HG03025 (cell line): ENCODE results near the gene SNX5.
A peak's percentile ranks its signal among the peaks of the same experiment; 100 is the strongest.

Source experiments
- ATAC-seq: cut with Tn5 transposase; IDR thresholded peaks from one replicate; pipeline ENCODE4 v1.9.1; 2021; ENCODE audit warnings: mild to moderate bottlenecking, moderate library complexity; ENCODE audit not compliant: unreplicated experiment, low FRiP score

SNX5 gene

GRCh38 chr20:17993546-17993945 lies 25.0 kb upstream of the SNX5 start:
- ATAC-seq = no peak

DNA sequence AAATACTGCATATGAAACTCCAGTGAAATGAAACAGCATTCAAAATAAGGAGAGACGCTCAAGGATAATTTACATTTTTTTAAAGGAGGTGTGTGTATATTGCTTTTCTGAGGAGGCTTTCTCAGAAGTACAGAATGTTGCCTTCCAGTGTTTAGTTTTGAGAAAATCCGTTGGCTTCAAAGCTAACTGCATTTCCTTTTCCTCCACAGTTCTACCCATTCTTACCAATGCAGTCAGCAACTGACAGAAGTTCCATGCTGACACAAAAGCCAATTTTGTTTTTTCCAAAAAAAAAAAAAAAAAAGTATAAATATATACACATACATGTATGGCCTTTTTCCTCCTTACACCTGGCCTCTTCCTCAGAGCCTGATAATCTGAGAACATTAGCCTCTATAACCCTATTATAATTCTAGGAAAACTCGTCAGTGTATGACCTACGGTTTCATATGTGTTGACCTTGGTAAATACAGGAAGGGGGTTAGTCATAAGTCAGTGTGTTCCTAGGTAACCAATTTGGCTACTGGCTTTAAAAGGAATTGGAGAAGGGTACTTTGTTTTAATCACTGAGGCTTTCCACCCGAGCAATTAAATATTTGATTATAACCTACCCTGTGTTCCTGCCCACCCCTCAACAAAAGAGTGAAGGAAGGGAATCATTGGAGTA lies 24.4 kb upstream of the SNX5 start:
- no peak for ATAC-seq

GRCh38 chr20:17992224-17992637 lies 23.6 kb upstream of the SNX5 start:
- ATAC-seq = no peak

DNA sequence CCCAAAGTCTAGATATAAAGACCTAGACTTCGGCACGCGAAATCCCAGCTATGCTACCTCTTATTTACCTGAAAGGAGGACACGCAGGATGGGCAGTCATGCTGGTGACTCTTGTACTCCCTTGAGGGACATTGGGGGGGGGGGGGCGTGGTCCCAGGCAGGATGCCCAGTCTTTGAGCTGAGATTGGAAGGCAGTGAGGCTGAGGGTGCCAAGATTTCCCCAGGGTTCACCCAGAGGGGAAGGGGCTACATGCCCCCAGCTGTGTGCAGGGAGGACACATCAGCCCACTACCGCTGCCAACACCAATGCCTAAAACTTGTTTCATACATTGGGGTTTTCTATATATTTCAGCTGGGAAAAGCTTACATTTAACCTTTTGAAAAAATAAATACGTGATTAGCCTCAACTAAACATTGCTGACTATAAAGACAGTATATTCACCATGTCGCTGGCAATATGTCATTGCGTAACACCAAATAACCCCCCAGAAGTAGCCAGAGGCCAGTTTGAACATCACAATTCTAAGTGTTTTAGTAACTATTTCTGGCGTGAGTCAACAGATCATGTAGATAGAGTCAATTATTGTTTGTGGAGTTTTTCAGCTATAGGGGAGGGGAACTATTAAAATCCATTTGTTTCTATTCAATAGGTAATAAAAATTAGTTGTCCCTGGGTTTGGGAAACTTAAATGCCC lies 21.8 kb upstream of the SNX5 start:
- ATAC-seq = no peak

GRCh38 chr20:17987988-17988387 lies 19.4 kb upstream of the SNX5 start:
- no peak for ATAC-seq

- ATAC-seq = no peak
Measured at GRCh38 chr20:17985388-17986018, 16.9 kb upstream of the SNX5 start.

DNA sequence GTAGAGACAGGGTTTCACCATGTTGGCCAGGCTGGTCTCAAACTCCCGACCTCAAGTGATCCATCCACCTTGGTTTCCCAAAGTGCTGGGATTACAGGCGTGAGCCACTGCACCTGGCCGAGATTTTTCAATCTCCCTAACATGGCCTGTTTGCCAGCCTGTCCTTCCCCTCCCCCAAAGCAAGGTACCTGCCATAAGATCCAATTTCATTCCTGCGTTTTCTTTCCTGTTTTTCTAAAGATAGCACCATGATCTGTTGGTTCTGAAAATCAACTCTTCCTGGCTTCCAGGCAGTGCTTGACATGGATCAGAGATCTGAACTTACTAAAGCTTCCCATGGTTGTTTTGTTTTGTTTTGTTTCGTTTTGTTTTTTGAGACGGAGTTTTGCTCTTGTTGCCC lies 7.7 kb upstream of the SNX5 start:
- ATAC-seq = no peak

- ATAC-seq = no peak
Measured at GRCh38 chr20:17972121-17972520, 3.5 kb upstream of the SNX5 start.

GRCh38 chr20:17971300-17972013 lies 2.9 kb upstream of the SNX5 start:
- no peak for ATAC-seq

- no peak for ATAC-seq
Measured at GRCh38 chr20:17969884-17970409, 1.4 kb upstream of the SNX5 start.

- no peak for ATAC-seq
Measured at GRCh38 chr20:17969278-17969883, 787 bp upstream of the SNX5 start.

DNA sequence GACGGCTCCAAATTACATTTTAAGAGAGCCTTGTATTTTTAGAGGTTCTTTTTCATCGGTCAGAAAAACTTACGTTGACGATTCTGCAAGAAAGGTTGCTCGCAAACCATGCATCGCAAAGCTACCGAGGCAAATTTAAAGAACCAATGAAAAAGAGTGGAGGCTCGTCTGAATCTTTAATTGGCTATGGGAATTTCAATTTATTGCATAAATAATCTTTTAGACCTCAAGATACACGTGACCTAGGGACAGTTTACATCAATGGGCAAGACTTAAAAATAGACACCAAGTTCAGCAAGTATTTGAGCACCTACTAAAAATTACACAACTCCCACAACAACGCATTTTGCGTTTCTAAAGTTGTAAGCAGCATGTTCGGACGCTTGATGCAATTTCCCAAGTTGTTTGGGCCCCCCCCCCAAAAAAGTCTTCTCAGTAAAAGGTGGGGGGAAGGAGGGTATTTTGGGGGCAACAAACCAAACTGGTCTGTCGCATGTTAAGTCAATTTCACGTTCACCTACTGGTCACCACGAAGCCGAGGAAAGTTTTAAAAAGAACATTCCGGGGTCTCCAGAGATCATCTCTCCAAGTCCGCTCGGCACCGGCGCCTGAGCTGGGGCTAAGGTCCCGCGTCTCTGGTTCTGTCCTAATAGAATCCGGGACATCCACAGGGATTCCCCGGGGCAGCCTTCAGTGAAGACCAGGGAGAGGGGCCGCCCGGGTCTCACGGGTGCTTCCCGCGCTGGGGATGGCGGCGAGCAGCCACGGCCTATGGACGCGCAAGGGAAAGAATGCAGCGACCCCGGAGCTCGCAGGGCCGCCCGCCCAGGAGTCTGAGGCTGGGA lies 851 bp downstream of the SNX5 start:
- ATAC-seq = peak; percentile 3

DNA sequence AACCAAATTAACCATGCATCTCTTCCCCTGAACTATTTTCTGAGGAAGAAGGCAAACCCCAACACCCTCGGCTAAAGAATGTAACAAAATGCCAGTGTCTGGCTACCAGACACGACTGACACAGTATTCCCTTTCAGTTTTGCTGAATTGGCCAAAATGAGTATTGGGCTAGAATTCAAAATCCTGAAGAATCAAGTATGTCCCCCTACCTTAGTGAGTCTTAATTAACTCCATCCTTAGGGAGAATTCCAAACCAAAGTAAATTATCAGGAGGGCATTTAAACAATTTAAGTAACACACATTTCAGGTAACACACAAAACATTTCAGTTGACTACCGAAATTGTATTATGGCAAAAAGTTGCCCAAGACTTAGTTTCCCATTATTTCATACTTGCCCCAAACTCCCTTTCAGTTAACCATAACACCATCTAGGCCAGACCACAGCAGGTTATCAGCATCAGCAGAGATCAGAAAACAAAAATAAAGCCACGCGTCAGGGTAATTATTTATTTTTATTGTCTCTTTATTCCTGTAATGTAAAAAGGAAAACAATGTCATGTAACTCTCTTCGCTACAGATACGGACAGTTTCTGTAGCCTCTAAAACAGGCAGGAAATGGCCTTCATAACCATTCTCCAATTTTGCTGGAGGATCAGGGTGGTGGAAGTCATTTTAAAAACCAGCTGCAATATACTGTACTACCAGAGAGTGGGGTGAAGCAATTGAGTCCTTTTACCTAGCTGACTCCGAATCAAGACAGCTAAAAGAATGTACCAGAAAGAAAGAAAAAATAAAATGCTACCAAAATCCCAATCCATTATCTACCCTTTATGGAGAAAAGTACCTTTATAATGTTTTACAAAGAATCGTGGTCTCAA lies 1.9 kb downstream of the SNX5 start:
- ATAC-seq = no peak

GRCh38 chr20:17965042-17965697 lies 3.4 kb downstream of the SNX5 start:
- ATAC-seq = no peak

- no peak for ATAC-seq
Measured at GRCh38 chr20:17964632-17965031, 4.0 kb downstream of the SNX5 start.

DNA sequence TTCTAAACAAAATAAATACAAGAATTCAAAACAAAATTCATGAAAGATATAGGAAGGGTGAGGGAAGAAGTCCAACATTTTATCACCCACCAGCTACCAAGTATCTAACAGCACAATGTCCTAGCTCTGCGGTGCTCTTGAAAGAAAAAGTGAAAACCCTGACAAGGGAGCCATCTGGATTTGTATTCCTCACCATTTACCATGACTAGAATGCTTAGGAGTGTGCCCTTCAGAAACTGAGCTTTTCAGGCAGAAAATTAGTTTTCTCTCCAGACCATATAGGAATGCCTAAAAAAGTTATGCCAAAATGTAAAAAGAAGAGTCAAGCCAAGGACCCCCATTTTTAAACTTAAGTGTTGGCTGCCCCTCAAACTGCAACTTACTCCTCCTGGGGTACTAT lies 4.5 kb downstream of the SNX5 start:
- ATAC-seq = no peak

DNA sequence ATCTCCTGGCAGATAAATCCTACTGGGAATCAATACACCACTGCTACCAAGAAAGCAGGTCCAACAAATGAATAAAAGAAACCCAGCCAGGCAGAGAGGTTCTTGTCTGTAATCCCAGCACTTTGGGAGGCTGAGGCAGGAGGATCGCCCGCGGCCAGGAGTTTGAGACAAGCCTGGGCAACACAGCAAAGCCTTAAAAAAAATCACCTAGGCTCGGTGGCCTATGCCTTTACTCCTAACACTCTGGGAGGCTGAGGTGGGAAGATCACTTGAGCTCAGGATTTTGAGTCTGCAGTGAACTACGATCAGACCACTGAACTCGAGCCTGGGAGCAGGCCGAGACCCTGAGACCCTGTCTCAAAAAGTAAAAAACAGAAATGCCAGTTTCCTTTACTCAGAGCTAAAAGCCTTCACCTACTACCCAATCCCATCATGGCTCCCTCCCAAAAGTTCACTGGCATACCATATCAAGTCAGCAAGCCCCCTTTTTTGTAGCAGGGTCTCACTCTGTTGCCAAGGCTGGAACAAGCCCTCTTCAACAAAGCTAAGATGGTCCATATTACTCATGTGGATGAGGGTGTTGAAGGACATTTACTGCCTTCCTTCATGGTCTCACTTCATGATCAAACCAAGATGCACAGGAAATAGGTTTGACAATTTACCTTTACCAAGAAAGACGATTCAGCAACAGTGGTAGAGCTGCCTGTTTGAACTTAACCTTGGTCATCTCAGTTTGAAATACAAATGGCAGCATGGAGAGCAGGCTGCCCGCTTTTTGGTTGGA lies 5.3 kb downstream of the SNX5 start:
- no peak for ATAC-seq

- no peak for ATAC-seq
Measured at GRCh38 chr20:17961587-17961940, 7.0 kb downstream of the SNX5 start.
